Smooth muscle cell (in vitro differentiated cells): Measurements from ENCODE around the gene NDRG2. TPM values are rescaled to one million over a fixed set of nuclear protein-coding genes. Genes with fewer than 3 reads are reported as not detected.

Experiments
- DNase-seq: peaks from one replicate; lab custom pipeline; 2025; ENCODE audit not compliant: unreplicated experiment; lab: John Stamatoyannopoulos, UW
- H2AFZ ChIP-seq: fragments of 200-600 bp; sonication (generic); 2 replicates; pipeline ENCODE4 v1.6.0; 2016; ENCODE audit warnings: antibody characterized with exemption, low read depth, mild to moderate bottlenecking
- H3F3A ChIP-seq: fragments of 200-600 bp; sonication (generic); 2 replicates; pipeline ENCODE4 v1.6.0; 2017; ENCODE audit warnings: antibody characterized with exemption, low read depth
- H3K27ac ChIP-seq: fragments of 200-600 bp; sonication (generic); 2 replicates; pipeline ENCODE4 v1.5.1; 2016; ENCODE audit warnings: low read depth, mild to moderate bottlenecking
- H3K27me3 ChIP-seq: fragments of 200-600 bp; sonication (generic); 2 replicates; pipeline ENCODE4 v1.6.1; 2016; ENCODE audit warnings: low read depth, mild to moderate bottlenecking
- H3K36me3 ChIP-seq: fragments of 200-600 bp; sonication (generic); 2 replicates; pipeline ENCODE4 v1.5.1; 2016; ENCODE audit warnings: low read depth
- H3K4me1 ChIP-seq: fragments of 200-600 bp; sonication (generic); 2 replicates; pipeline ENCODE4 v1.5.1; 2016; ENCODE audit warnings: low read depth
- H3K4me2 ChIP-seq: fragments of 200-600 bp; sonication (generic); 2 replicates; pipeline ENCODE4 v1.6.0; 2016; ENCODE audit warnings: mild to moderate bottlenecking
- H3K4me3 ChIP-seq: fragments of 200-600 bp; sonication (generic); 2 replicates; pipeline ENCODE4 v1.5.1; 2016; ENCODE audit warnings: mild to moderate bottlenecking
- H3K79me2 ChIP-seq: fragments of 200-600 bp; sonication (generic); 2 replicates; pipeline ENCODE4 v1.6.0; 2016; ENCODE audit warnings: low read depth, mild to moderate bottlenecking
- H3K9ac ChIP-seq: fragments of 200-600 bp; sonication (generic); 2 replicates; pipeline ENCODE4 v1.6.0; 2016; ENCODE audit warnings: low read depth
- H3K9me3 ChIP-seq: fragments of 200-600 bp; sonication (generic); replicated peaks from 2 replicates; pipeline ENCODE4 v1.5.1; 2016; ENCODE audit warnings: low read depth
- H4K20me1 ChIP-seq: fragments of 200-600 bp; sonication (generic); 2 replicates; pipeline ENCODE4 v1.6.0; 2016; ENCODE audit warnings: low read depth
- CTCF ChIP-seq: fragments of 200-600 bp; sonication (generic); IDR thresholded peaks from 2 replicates; pipeline ENCODE4 v1.5.1; 2017; ENCODE audit warnings: borderline replicate concordance, mild to moderate bottlenecking, antibody characterized with exemption; ENCODE audit not compliant: insufficient read depth, poor library complexity, severe bottlenecking
- WGBS: methylation state at CpG from one replicate; pipeline ENCODE4 v1.1.7; 2016; ENCODE audit warnings: low lambda C conversion rate; 5-methylcytosine and 5-hydroxymethylcytosine counted together
- polyA plus RNA-seq: library from polyadenylated mRNA; unstranded; fragments of >200 nt; fragmentation: Nextera tagmentation; extraction: Ambion mirVana; gene quantifications from 2 replicates; pipeline ENCODE4 v1.2.1, GENCODE V29; 2016
- total RNA-seq: library from RNA; depleted of rRNA; stranded (reverse); fragments of >200 nt; gene quantifications from 2 replicates; pipeline ENCODE4 v1.2.3, GENCODE V29; 2014

Gene NDRG2
- total and polyA plus RNA-seq, 2 experiments from 2014 or later = 31.1 to 48.4 TPM

GRCh38 chr14:21025371-21026273 is 761 bp upstream of the NDRG2 start:
- Histone ChIP-seq H3K4me1 (peaks cover 10% of the 10 kb centered on the region), H3K79me2 (no peaks in the 10 kb centered on the region), H2AFZ (peak overlapping the region; percentile 89), H3K27ac (peak overlapping the region; percentile 33), H4K20me1 (no peaks in the 10 kb centered on the region), H3F3A (peaks cover 28% of the 10 kb centered on the region), H3K9me3 (no peaks in the 10 kb centered on the region), H3K4me2 (peak overlapping the region; percentile 93), H3K27me3 (no peaks in the 10 kb centered on the region), H3K36me3 (no peaks in the 10 kb centered on the region), H3K9ac (peak overlapping the region; percentile 27), H3K4me3 (peak overlapping the region; percentile 57)
- DNase-seq = peak; percentile 41
- no peak for TF ChIP-seq CTCF
- 6% methylated on average over 33 of the region's 58 CpGs for WGBS

GRCh38 chr14:21023817-21024584 is 860 bp downstream of the NDRG2 start:
- Histone ChIP-seq H3K27ac (no peak overlapping the region), H3K9me3 (no peaks in the 10 kb centered on the region), H3K4me3 (peak overlapping the region; percentile 57), H2AFZ (peak overlapping the region; percentile 63), H3K79me2 (no peaks in the 10 kb centered on the region), H3K27me3 (no peaks in the 10 kb centered on the region), H3K4me1 (peaks cover 10% of the 10 kb centered on the region), H4K20me1 (no peaks in the 10 kb centered on the region), H3K4me2 (peak overlapping the region; percentile 93), H3K9ac (no peak overlapping the region), H3F3A (peaks cover 28% of the 10 kb centered on the region), H3K36me3 (no peaks in the 10 kb centered on the region)
- WGBS = 20% methylated on average over 17 of the region's 17 CpGs
- no peak for DNase-seq
- no peak for TF ChIP-seq CTCF

- DNase-seq = no peak
- no peak overlapping the region for H2AFZ ChIP-seq
- H3K9me3 ChIP-seq = no peaks in the 10 kb centered on the region
- no peaks in the 10 kb centered on the region for H3K79me2 ChIP-seq
- no peak overlapping the region for H3K4me3 ChIP-seq
- 78% methylated on average over 7 of the region's 7 CpGs for whole genome bisulfite sequencing
- H3K27me3 ChIP-seq = no peaks in the 10 kb centered on the region
- peaks cover 22% of the 10 kb centered on the region for H3F3A ChIP-seq
- no peak overlapping the region for H3K9ac ChIP-seq
- no peak overlapping the region for H3K27ac ChIP-seq
- TF ChIP-seq CTCF = no peak
- no peaks in the 10 kb centered on the region for H3K36me3 ChIP-seq
- peak overlapping the region; percentile 93 for H3K4me2 ChIP-seq
- no peaks in the 10 kb centered on the region for H4K20me1 ChIP-seq
- H3K4me1 ChIP-seq = peaks cover 10% of the 10 kb centered on the region
Observed at GRCh38 chr14:21023174-21023573, 1.7 kb downstream of the NDRG2 start.
